Prostate gland (tissue), 2 donors: ENCODE data around the gene UFD1. TPM values are rescaled to one million over a fixed set of nuclear protein-coding genes. Genes with fewer than 3 reads are reported as not detected.

Source experiments
- DNase-seq: peaks from one replicate; pipeline ENCODE4 v3.0.0-alpha.2; 2019; ENCODE audit warnings: low spot score
- H3K27ac ChIP-seq, 2 donors: fragments of 200-600 bp; sonication (generic); 2 replicates each; pipeline ENCODE4 v1.5.1; 2017 to 2019
- H3K27me3 ChIP-seq: fragments of 200-600 bp; sonication (generic); replicated peaks from 2 replicates; pipeline ENCODE4 v1.5.1; 2019; ENCODE audit not compliant: insufficient read depth
- H3K36me3 ChIP-seq, 2 donors: fragments of 200-600 bp; sonication (generic); 1 replicate in 1 of 2; 2 replicates in 1 of 2; pipeline versions ENCODE4 v1.5.1 to v1.8.1; 2017 to 2019
- H3K4me1 ChIP-seq: fragments of 200-600 bp; sonication (generic); replicated peaks from 2 replicates; pipeline ENCODE4 v1.5.1; 2019
- H3K4me3 ChIP-seq, 2 donors: fragments of 200-600 bp; sonication (generic); 2 replicates each; pipeline ENCODE4 v1.5.1; 2017 to 2019
- H3K9me3 ChIP-seq: fragments of 200-600 bp; sonication (generic); 2 replicates; pipeline ENCODE4 v1.5.1; 2017
- POLR2A ChIP-seq: fragments of 450-650 bp; IDR thresholded peaks from one replicate; pipeline ENCODE4 v1.6.1; 2016; ENCODE audit warnings: antibody characterized with exemption, mild to moderate bottlenecking
- POLR2AphosphoS5 ChIP-seq: sonication (generic); formaldehyde crosslinking; IDR thresholded peaks from one replicate; pipeline ENCODE4 v1.6.1; 2017; ENCODE audit warnings: antibody characterized with exemption
- WGBS: methylation state at CpG from one replicate; pipeline ENCODE4 v1.1.5; 2018; 5-methylcytosine and 5-hydroxymethylcytosine counted together
- intact Hi-C: fragments of 100-400 bp; cut with DNase I; formaldehyde crosslinking; loops from one replicate; pipeline ENCODE4 v1.14.2; 2022
- total RNA-seq, 2 donors: library from RNA; depleted of rRNA; stranded (reverse); fragments of >200 nt; gene quantifications; one replicate each; pipeline ENCODE4 v1.1.0, GENCODE V29; 2016
- TF ChIP-seq, protein P1 (sequence below), 4 experiments: fragments of 200-600 bp in 2 of 4; fragments of 450-650 bp in 2 of 4; sonication (generic) in 2 of 4; IDR thresholded peaks; 1 replicate in 3 of 4; 2 replicates in 1 of 4; pipeline ENCODE4 v1.5.1; 2016 to 2019; ENCODE audit warnings: antibody characterized with exemption in 4 of 4, mild to moderate bottlenecking in 2 of 4, moderate library complexity in 2 of 4

Gene UFD1
- total RNA-seq, 2 donors from 2014 or later = 29.9 to 38.2 TPM

DNA sequence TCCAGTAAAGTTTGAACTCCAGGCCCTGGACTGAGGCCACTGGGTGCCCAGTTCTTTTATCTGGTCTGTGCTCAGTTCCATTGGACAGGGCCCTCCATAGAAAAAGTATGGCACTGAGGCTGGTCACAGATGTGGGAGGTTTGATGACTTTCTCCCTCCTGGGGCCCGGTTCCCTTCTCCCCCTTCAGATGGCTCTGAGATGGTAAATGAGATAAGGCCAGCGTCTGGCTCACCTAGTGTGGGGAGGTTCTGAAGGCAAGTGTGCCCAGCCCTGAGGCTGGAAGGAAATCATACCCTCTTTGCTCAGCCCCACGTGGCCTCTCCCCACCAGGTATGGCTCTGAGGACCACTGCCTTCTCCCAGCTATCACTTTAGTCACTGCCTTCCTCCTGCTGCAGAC lies 46.7 kb upstream of the UFD1 start:
- Histone ChIP-seq H3K36me3 (no peaks in the 10 kb centered on the region), H3K27ac (no peak overlapping the region), H3K9me3 (no peaks in the 10 kb centered on the region), H3K27me3 (peaks cover 8% of the 10 kb centered on the region), H3K4me1 (no peaks in the 10 kb centered on the region), H3K4me3 (no peak overlapping the region)
- TF ChIP-seq POLR2AphosphoS5 (no peak), POLR2A (no peak)
- TF ChIP-seq, protein P1, sequence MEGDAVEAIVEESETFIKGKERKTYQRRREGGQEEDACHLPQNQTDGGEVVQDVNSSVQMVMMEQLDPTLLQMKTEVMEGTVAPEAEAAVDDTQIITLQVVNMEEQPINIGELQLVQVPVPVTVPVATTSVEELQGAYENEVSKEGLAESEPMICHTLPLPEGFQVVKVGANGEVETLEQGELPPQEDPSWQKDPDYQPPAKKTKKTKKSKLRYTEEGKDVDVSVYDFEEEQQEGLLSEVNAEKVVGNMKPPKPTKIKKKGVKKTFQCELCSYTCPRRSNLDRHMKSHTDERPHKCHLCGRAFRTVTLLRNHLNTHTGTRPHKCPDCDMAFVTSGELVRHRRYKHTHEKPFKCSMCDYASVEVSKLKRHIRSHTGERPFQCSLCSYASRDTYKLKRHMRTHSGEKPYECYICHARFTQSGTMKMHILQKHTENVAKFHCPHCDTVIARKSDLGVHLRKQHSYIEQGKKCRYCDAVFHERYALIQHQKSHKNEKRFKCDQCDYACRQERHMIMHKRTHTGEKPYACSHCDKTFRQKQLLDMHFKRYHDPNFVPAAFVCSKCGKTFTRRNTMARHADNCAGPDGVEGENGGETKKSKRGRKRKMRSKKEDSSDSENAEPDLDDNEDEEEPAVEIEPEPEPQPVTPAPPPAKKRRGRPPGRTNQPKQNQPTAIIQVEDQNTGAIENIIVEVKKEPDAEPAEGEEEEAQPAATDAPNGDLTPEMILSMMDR (IDR thresholded peaks at IDR 0.05) = no peak
- intact Hi-C loops = no loop called here
- WGBS = 49% methylated on average over 3 of the region's 3 CpGs
- no peak for DNase-seq

DNA sequence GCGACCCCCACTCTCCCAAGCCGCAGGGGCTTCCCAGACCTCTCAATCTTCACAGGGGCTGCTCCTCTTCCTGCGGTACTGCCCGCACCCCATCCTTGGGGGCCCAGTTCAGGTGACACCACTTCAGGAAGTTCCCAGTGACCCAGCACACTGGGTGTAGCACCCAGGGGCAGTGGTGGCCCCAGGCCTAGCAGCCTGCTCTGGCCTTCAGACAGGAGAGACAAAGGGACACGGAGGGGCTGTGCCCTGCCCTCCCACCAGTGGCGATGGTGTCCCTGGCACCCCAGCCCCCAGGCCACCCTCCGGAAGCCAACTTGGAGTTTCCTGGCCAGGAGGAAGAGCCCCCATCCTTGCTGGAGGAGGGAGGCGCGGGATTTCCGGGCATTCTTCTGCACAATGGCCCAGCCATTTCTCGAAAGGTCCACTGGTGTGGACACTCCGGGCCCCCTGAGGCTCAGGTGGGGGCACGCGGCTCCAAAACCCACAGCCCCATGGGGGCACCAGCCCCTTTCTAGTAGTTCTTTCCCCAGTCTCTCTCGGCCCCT lies 46.2 kb upstream of the UFD1 start:
- peaks cover 8% of the 10 kb centered on the region for H3K27me3 ChIP-seq
- no peaks in the 10 kb centered on the region for H3K36me3 ChIP-seq
- H3K4me3 ChIP-seq = peak overlapping the region in 1 of 2 donors; percentile 24
- TF ChIP-seq POLR2A (no peak), POLR2AphosphoS5 (no peak)
- TF ChIP-seq, protein P1 (IDR thresholded peaks at IDR 0.05) = no peak
- DNase-seq = no peak
- intact Hi-C loops = no loop called here
- no peaks in the 10 kb centered on the region for H3K9me3 ChIP-seq
- peak overlapping the region in 1 of 2 donors; percentile 15 for H3K27ac ChIP-seq
- WGBS = 88% methylated on average over 15 of the region's 15 CpGs
- H3K4me1 ChIP-seq = no peaks in the 10 kb centered on the region

GRCh38 chr22:19524170-19525115 lies 45.5 kb upstream of the UFD1 start, which contains the start of gene CLDN5:
CLDN5 (minus strand) TSS chr22:19524410; CDS start chr22:19524255, 155 bp downstream.
- intact Hi-C loops = no loop called here
- H3K4me3 ChIP-seq = peak within 1 kb of the TSS; percentile 15 to 24
- no peaks in the 10 kb centered on the region for H3K9me3 ChIP-seq
- DNase-seq = no peak
- peak within 1 kb of the TSS in 1 of 2 donors; percentile 15 for H3K27ac ChIP-seq
- peak; percentile 15 for TF ChIP-seq POLR2A
- TF ChIP-seq, protein P1 (IDR thresholded peaks at IDR 0.05) = no peak
- no peak for TF ChIP-seq POLR2AphosphoS5
- 4% methylated on average over 46 of the region's 69 CpGs for WGBS
- no peaks in the 10 kb centered on the region for H3K36me3 ChIP-seq
- no peaks in the 10 kb centered on the region for H3K4me1 ChIP-seq
- H3K27me3 ChIP-seq = peaks cover 8% of the 10 kb centered on the region

DNA sequence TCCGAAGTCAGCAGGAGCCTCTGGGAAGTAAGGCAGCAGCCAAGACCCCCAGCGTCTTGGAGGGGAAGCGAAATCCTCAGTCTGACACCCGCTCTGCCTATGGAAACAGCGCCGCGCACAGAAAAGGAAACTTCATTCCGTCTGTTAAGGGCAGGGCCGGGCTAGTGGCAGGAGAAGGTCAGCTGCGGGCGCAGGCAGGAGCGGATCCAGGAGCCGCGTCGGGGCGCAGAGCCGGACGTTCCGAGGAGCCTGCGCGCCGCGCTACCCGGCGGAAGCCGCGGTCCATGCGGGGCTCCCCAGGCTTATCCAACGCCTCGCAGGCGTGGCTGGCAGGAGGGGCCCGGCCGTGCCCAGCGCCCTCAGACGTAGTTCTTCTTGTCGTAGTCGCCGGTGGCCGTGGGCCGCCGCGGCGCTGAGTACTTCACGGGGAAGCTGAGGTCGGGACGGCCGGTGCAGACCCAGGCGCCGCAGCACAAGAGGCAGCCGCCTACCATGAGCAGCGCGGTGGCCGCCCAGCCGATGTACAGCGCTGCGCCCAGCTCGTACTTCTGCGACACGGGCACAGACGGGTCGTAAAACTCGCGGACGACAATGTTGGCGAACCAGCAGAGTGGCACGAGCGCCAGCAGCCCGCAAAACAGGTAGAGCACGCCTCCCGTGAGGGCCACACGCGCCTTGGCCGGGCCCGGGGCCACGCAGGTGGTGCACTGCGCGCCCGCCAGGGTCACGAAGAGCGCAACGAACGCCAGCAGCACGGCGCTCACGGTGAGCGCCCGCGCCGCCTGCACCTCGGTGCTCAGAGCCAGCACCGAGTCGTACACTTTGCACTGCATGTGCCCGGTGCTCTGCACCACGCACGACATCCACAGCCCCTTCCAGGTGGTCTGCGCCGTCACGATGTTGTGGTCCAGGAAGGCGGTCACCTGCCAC lies 44.5 kb upstream of the UFD1 start:
- no peak for DNase-seq
- 2% methylated on average over 39 of the region's 99 CpGs for WGBS
- no peaks in the 10 kb centered on the region for H3K36me3 ChIP-seq
- H3K4me1 ChIP-seq = no peaks in the 10 kb centered on the region
- H3K27ac ChIP-seq = no peak overlapping the region
- TF ChIP-seq POLR2A (no peak), POLR2AphosphoS5 (no peak)
- TF ChIP-seq, protein P1 (IDR thresholded peaks at IDR 0.05) = no peak
- peaks cover 8% of the 10 kb centered on the region for H3K27me3 ChIP-seq
- intact Hi-C loops = no loop called here
- peak overlapping the region; percentile 15 to 24 for H3K4me3 ChIP-seq
- no peaks in the 10 kb centered on the region for H3K9me3 ChIP-seq
